ENCODE measurements around the gene FAM114A1.
"Not testable (repeated sequence)": the region's sequence is repeated elsewhere in the genome, so short reads cannot be mapped to it uniquely, and the experiment has no call there.

Gene FAM114A1

DNA sequence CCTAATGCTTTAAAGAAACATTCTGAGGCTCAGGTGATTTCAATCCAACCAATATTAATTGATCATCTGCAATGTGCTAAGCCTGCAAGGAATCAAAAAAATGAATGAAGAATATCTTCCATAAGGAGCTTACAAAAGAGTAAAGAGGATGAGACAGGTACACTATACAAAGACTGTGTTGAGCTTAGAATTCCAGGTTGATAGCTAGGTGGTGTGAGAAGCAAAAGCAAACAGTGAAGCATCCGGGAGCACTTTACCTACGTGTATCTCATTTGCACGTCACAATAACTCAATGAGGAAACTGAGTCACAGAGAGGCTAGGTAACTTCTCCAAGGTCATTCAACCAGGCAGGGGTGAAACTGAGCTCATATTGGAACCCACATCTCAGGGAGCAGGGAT lies 37.1 kb downstream of the FAM114A1 start:
- DNase-seq: no peak

DNA sequence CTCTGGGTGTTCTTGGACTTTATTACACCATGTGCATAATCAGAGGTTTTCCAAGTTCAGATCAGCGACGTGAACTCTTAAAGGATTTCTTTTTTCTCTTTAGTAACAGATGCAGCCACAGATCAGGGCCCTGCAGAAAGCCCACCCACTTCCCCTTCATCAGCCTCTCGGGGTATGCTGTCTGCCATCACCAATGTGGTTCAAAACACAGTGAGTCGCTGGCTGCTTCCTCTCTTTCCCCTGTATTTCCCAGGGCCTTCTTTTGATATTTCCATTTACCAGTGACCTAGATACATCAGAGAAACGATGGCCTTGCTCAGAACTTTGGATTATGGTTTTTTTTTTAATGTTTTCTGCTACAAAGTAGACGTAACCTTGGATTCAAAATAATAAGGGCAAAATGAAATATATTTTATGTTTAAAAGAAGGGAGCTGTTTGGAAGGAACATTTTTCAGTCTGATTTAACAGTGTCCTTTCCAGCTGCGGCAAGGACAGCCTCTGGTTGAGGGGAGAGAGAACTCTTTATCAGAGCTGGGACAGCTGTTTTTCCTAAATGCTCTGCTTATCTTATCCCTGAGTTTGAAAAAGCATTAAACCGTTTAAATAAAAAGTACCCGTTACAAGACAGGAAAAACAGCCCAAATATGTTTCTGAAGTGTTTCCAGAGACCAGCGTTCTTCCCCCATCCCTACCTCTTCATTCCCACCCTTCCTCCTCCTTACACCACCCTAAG lies 38.2 kb downstream of the FAM114A1 start:
- DNase-seq: no peak

DNA sequence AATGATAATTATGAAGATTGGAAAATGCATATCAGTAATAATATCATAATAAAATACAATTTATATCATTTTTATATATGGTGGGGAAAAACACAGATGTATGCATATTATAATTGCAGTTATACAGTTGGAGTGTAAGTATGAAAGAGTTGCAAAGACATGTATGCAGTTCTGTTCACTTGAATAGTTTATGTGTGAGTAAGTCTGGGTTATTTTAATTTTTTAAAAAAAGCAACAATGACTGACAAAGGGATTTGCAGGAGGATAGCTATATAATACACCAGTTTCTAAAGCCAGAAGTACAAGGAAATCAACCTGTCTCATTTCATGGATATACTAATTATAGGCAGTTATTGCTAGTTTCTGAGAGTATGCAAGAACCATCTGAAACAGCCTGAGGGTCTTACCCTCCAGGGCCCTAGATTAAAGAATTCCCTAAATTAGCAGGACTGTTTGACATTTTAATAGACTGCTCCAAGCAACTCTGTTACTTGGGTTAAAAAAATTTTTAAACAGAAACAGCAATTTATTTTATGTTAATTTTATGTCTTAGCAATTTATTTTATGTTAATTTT lies 40.2 kb downstream of the FAM114A1 start:
- DNase-seq: no peak

DNA sequence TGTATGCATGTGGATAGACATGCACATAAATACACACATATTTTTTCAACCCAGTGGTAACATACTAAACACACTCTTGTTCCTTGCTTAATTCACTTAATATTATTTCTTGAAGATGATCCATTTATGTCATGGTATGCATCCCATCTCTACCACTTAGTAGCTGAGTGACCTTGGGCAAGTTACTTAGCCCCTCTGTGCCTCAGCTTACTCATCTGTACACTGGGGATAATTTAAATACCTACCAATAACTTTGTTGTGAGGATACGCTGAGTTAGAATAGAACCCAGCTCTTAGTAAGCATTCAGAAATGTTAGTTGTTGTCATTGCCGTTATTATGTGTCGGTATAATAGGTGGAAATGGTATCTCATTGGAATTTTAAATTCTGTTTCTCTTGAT lies 41.4 kb downstream of the FAM114A1 start:
- no peak for DNase-seq

DNA sequence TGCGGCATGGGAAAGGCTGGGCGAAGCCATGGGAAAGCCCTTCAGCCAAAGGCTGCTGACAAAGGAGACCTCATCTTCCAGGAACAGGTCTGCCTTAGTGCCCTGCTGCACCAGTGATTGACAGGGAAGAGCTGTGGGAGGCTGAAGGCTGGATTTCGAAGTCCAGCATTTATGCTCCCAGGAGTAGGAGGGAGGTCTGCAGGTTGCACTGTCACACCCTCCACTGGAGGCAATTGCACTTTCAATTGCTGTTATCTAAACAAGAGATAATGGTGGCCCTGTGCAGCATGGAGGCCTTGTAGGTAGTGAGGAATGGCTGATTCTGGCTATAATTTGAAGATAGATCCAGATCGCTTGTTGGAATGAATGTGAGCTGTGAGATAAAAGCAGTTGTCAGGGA lies 43.7 kb downstream of the FAM114A1 start:
- no peak for DNase-seq

DNA sequence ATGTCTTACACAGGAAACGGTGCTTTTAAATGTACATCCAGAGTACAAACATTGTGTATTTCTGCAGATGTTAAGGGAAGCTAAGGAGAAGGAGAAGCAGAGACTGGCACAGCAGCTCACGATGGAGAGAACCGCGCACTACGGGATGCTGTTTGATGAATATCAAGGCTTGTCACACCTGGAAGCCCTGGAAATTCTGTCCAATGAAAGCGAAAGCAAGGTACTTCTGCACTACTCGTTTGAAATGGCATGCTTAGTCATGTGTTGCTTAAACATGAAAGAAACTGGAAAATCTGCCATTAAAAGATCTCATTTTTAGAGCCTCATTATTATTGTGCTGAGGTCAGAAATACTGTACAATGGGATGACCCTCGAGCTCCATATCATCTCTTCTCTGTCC lies 47.2 kb downstream of the FAM114A1 start:
- DNase-seq: no peak

DNA sequence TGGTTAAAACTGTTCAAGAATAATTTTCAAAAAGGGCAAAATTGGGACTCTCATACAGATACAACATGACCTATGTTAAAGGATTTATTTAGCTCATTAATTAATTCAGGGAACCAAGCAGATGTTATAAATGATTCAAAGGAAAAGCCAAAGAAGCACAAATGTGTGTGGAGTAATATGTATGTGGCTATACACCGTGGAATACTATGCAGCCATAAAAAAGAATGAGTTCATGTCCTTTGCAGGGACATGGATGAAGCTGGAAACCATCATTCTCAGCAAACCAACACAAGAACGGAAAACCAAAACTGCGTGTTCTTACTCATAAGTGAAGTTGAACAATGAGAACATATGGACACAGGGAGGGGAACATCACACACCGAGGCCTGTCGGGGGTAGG lies 48.7 kb downstream of the FAM114A1 start:
- DNase-seq: not testable (repeated sequence)

DNA sequence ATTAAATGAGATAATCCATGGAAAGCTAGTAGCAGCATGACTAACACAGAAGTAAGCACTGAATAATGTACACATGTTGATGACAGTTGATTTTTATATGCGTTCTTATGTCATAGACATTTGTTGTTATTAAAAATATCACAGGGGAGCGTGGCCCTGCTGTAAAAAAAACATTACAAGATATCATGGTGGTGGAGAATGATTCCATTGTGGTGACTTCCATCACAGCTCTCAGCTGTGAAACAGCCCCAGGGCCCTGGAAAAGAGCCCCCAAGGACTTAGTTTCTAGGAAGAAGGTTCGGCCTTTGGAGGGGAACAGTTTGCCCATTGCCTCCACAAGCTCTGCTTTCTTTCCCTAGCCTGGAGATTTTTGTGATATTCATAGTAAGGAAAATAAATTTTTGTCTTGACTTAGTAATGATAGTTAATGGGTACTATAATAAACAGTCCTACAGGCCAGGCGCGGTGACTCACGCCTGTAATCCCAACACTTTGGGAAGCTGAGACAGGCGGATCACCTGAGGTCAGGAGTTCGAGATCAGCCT lies 49.9 kb downstream of the FAM114A1 start:
- DNase-seq: no peak

DNA sequence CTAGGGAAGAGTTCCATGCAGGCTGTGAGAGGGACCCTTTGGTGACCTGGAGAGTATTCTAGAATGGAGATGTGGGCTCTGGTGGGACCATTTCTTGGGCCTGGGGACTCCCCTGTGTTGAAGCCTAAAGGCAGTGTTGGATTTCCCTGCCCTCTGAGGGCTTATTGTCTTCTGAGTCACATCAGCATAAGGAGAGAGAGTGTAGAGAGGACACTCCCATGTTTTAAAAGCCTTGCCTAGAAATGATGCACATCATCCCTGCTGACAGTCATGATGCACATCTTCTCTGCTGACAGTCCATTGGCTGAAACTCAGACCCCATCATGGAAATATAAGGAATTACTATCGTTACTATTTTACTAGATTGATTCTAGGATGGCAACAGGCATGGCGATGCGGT lies 51.9 kb downstream of the FAM114A1 start:
- DNase-seq: no peak

DNA sequence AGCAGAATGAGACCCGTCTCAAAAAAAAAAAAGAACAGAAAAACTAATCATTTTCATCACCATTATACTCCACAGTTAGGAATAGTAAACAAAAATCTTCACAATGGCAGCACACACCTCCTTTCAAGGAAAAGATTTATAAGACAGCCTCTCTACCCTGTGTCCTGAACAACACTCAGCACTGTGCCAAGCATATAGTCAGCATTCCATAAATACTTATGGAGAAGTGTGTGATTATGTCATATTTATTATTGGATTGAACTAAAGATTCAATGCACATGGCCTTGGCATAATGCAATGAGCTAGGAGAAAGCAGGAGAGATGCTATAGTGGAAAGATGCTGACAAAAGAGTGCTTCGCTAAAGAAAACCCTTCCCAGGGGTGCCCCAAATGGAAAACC lies 52.6 kb downstream of the FAM114A1 start:
- DNase-seq: no peak

DNA sequence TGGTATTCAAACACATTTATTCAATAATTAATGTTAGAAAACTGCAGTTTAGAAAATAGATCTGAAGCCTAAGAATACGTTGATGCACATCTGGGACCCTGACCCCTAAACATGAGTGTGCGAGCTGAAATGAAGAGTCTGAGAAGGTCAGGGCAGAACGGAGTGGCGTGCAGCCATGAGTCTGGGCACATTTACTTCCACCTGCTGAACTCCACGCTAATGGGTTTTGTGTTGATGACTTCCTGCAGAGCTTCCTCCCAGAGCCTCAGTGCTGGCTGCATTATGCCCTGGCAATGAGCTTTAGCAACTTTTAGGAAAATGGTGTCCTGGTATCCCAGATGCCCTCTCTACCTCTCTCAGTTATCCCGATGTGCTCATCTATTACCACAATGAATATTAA lies 53.1 kb downstream of the FAM114A1 start:
- DNase-seq: no peak

DNA sequence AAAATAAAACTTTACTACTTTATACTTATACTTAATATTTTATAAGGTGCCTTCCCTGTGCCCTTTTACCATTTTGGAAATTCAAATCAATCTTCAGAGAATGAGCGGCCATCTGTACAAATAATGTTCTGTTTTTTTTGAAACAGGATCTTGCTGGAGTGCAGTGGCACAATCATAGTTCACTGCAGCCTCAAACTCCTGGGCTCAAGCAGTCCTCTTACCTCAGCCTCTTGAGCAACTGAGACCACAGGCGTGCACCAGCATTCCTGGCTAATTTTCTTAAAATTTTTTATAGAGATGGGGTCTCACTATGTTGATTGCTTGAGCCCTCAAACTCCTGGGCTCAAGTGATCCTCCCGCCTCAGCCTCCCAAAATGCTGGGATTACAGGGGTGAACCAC lies 53.5 kb downstream of the FAM114A1 start:
- DNase-seq: no peak

DNA sequence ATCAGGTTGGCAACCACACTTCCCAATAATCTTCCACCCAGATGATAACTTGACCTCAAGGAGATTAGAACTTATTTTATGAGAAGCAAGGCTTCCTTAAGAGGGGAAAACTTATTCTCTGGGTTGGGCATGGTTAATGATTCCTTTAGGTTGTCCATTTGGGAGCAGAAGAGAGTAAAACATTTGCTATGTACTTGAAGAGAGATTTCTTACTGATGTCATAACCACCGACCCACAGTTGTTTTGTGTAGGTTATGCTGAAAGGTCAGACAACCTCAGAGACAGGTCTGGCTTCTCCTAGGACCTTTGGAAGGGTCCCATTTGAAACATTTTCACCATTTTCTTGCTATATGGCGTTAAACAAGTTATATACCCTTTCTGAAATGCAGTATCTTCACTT lies 56.1 kb downstream of the FAM114A1 start:
- no peak for DNase-seq

DNA sequence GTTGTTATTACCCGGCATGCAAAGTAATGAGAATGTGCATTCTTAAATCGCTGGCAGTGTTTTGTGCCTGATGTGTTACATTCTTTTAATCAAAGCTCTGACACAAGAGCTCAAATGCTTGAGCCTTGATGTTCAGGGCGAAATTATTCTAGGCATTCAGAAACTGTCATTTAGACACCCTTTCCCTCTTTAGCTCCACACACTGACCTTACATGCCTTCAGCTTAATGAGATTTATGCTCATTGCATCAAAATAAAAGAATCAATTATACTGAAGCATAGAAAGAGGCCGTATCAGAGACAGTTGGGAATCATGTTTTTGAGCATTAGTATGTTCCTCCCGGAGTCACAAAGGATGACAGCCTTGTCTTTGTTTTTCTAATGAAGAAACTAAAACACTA lies 56.7 kb downstream of the FAM114A1 start:
- DNase-seq: no peak

DNA sequence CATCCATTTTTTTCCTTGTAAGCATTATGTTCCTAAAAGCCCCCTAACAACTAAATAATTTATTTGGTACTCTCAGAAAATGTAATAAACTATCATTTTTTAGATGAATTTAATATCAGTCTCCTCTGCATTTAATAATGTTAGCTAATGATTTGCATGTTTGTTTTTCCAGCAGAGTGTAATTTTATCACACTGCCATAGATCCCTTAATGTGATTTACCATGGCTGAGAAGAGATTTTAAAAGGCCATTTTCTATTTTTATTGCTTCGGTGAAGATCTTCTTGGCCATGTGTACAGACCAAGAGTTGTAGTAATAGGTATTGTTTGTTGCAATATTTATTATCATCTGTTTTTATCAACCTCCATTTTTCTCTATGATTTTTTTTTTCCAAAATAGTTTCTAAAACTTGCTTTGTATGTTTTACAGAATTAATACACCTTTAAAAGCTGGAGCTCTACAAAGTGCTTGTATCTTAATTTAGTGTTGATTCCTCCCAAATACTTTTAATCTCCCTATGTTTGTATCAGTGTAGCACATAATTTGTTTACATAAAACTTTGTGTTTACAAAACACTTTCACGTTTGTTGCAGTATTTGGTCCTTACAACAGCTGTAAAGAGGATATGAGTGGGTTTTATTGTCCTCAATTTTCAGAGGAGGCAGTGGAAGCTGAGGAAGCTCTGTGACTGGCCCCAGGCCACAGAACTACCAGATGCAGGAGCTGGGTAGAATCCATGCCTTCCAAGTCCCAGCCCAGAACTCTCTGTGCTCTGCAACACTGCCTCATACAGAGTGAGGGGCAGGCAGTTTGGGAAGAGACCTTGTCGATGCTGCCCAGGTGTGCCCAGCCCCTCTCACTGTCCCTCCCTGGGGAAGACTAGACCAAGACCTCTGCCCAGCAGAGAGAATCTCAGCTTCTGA lies 58.1 kb downstream of the FAM114A1 start:
- DNase-seq: no peak

DNA sequence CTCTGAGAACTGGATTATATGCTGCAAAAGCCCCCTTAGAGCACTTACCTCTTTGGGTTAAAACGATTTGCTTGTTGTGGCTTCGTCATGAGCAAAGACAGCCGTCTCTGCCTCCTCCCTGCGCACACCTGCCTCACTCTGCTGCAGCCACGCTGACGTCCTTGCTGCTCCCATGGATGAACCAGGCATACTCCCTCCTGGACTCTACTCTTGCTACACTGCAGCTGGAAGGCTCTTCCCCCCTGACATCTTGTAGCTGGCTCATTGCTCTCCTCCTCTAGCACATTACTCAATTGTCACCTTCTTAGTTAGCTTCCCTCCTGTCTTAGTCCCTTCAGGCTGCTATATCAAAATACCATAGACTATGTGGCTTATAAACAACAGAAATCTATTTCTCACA lies 59.3 kb downstream of the FAM114A1 start:
- no peak for DNase-seq

DNA sequence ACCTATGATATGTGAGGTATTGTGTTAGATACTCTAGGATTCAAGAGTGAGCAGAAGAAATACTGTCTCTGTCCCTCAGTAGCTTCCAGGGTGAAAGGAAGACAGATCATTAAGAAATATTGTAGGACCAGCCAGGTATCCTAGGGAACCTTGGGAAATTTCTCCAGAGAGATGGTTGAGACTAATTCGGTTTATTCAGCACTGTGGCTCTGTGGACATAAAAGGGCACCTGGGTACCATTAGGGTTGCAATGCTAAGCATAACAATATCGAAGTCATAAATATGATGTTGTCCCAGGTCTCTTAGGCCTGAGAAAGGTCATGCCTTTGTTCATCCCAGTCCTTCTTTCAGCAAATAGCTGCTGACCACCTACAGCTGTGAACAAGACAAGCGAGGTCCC lies 61.0 kb downstream of the FAM114A1 start:
- no peak for DNase-seq

DNA sequence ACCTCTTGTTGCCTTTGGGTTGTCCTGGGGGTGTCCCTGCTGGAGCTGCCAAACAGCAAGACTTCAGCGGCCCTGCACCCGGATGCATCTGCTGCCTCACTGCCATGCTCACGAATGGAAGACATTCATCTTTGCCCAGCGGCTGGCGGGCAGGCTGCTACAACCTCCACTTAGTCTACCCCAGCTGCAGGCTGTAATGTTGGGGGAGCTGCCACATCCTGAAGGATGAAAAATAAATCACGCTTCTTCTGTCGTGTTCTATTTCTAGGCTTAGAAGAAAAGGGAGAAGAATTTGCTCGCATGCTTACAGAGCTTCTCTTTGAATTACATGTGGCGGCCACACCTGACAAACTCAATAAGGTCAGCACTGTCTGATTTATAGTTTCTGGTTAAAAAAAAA lies 61.4 kb downstream of the FAM114A1 start:
- no peak for DNase-seq

DNA sequence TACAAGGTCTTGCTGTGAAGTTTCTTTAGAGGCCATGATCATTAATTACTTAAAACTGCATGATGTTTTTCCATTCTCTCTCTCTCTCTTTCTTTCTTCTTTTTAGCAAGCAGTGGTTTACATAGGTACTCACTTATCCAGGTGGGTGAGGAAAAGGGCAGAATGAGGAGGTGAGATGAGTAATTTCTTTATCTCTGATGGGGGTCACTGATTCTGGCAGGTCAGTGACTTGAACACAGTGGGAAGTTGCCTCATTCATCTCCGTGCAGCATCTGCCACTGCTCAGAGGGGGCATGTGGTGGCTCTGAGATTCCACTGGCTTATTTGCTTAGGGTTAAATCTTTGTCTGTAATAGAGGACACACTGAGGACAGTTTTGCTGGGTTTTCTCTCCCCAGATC lies 62.6 kb downstream of the FAM114A1 start:
- no peak for DNase-seq

DNA sequence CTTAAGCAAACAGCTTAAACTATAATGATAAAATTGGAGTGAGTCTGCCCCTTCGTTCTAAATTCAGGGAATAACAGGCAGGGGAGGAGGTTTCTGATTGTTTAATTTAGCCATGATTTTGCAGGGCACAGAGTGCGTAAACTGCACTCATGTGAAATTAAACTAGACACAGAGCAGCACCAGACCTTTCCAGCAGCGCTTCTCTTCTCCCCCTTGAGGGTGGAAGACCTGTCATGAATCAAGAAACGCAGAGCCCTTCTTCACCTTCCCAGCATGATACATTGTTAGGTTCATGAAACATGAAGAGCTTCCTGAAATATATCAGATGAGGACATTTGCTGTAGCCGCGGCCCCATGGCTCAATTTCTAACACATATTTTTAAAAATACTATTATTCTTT lies 63.1 kb downstream of the FAM114A1 start:
- DNase-seq: no peak

DNA sequence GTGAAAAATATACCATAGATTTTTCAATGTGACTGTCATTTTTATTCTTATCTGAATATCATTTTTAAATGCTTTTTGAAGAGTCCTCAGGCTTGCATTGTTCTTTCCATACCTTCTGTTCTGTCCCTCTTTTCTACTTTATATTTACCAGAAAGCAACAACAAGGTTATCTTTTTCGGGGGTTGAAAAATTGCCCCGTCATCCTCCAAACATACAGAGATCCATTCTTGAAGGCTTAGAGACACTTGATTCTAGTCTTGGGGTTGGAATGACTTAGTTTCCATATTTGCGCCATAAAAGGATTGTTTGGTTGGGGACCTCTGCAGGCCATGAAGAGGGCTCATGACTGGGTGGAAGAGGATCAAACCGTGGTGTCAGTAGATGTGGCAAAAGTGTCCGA lies 63.5 kb downstream of the FAM114A1 start:
- DNase-seq: no peak

DNA sequence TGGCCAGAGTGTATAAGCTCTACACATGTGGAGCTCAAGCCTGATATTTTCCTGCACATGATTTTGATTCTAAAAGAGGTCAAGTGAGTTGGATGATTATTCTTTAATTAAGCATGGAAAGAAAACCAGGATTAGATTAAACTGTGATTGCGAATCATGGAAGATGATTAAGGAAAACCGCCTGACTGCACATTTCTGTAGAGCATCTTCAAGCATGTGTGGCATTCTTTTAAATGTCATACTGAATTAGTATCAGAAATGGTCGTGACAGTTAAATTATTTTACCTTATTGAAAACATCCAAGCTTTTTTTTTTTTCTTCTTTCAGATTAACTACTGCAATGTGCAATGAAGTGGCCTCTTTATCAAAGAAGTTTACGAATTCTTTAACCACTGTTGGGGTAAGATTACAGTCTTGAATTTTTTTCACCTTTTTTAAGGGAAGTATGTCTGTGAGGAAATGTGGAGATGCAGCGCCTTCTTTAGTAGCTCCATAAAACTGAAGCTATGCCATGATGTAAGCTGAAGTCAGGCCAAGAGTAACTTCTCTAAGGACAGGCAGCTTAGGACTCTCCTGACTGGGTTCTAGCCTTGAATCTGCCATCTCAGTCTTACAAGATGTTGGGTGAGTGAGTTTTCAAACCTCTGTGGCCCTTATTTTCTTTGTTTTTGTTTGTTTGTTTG lies 67.9 kb downstream of the FAM114A1 start:
- no peak for DNase-seq

DNA sequence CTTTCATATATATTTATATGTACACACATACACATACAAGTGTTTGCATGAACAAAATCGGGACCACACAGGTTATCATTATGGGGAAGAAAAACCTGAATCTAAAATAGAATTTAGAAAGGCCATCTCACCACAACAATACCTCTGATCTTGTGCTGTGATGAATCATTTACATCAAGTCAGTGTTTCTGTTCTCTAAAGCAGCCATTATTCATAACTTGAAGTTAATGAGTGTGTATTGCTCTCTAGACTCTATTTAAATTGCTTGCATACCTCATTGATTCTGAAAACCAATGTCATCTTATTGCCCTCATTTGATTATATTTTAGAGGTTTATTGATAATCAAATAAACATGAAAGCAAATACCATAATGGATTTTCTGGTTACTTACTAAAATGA lies 71.6 kb downstream of the FAM114A1 start:
- no peak for DNase-seq
